Right ventricle myocardium inferior (tissue), 1 donor: ENCODE data around the gene ROBO2. TPM values are rescaled to one million over a fixed set of nuclear protein-coding genes. Genes with fewer than 3 reads are reported as not detected.
A peak's percentile ranks its signal among the peaks of the same experiment; 100 is the strongest.

ENCODE experiments used
- ATAC-seq: fragments of 200-7000 bp; cut with Tn5 transposase; one replicate; pipeline ENCODE4 v1.9.1; 2020; ENCODE audit warnings: mild to moderate bottlenecking, moderate library complexity
- DNase-seq: peaks from one replicate; pipeline ENCODE4 v3.0.0; 2021; ENCODE audit errors: missing footprints
- intact Hi-C: fragments of 100-400 bp; cut with DNase I; formaldehyde crosslinking; loops from one replicate; pipeline ENCODE4 v1.11.0; 2022
- total RNA-seq: library from RNA; stranded (reverse); fragmentation: NEBNext Ultra II Directional; extraction: Animal tissue kit (Norgen Biotek cat#: 25700); gene quantifications from one replicate; pipeline ENCODE4 v1.2.1, GENCODE V29; 2021
- donor health status: DM: no; HTN: yes; CAD: no; lungs with severe emphysema.

ROBO2 gene
- total RNA-seq, 1 donor from 2014 or later, result 0.14 TPM

- no peak for DNase-seq
- no peak for ATAC-seq
Observed at GRCh38 chr3:77234004-77234403, 194.1 kb downstream of the ROBO2 start.

GRCh38 chr3:77236118-77236517 is 196.2 kb downstream of the ROBO2 start:
- ATAC-seq (no peak), DNase-seq (no peak)
- intact Hi-C loops, result no loop called here

More at GRCh38 chr3:77234004-77234403, 194.1 kb downstream of the ROBO2 start:
- intact Hi-C loops, result no loop called here

GRCh38 chr3:77240072-77240650 is 200.3 kb downstream of the ROBO2 start:
- DNase-seq (no peak), ATAC-seq (no peak)
- intact Hi-C loops, result no loop called here

- DNase-seq, result no peak
- intact Hi-C loops, result no loop called here
Observed at GRCh38 chr3:77242371-77242770, 202.5 kb downstream of the ROBO2 start.

GRCh38 chr3:77244981-77245380 is 205.1 kb downstream of the ROBO2 start:
- ATAC-seq (no peak), DNase-seq (no peak)
- intact Hi-C loops, result no loop called here

More at GRCh38 chr3:77242371-77242770, 202.5 kb downstream of the ROBO2 start:
- no peak for ATAC-seq

- intact Hi-C loops, result no loop called here
- ATAC-seq (peak; percentile 57), DNase-seq (no peak)
Observed at GRCh38 chr3:77247061-77247460, 207.2 kb downstream of the ROBO2 start.

- intact Hi-C loops, result no loop called here
- DNase-seq (no peak), ATAC-seq (no peak)
Observed at GRCh38 chr3:77247817-77248216, 207.9 kb downstream of the ROBO2 start.

GRCh38 chr3:77248420-77248819 is 208.5 kb downstream of the ROBO2 start:
- intact Hi-C loops, result no loop called here
- ATAC-seq, result no peak
- DNase-seq, result no peak

- ATAC-seq, result no peak
- intact Hi-C loops, result loop anchor here (10.0 kb wide), 1 partner anchor 1394 kb away; no protein-coding TSS in a partner anchor
- DNase-seq, result no peak
Observed at GRCh38 chr3:77251136-77251535, 211.2 kb downstream of the ROBO2 start.

GRCh38 chr3:77254967-77255831 is 215.3 kb downstream of the ROBO2 start:
- intact Hi-C loops, result loop anchor here (2.0 to 10.0 kb wide), 2 partner anchors 216 to 1390 kb away; no protein-coding TSS in a partner anchor
- ATAC-seq (no peak), DNase-seq (no peak)

- intact Hi-C loops, result loop anchor here (10.0 kb wide), 1 partner anchor 1388 kb away; no protein-coding TSS in a partner anchor
- no peak for ATAC-seq
- DNase-seq, result no peak
Observed at GRCh38 chr3:77256584-77257503, 216.9 kb downstream of the ROBO2 start.

GRCh38 chr3:77259694-77260093 is 219.8 kb downstream of the ROBO2 start:
- intact Hi-C loops, result loop anchor here (10.0 kb wide), 1 partner anchor 1385 kb away; no protein-coding TSS in a partner anchor
- no peak for ATAC-seq

GRCh38 chr3:77262361-77262760 is 222.5 kb downstream of the ROBO2 start:
- no peak for DNase-seq
- intact Hi-C loops, result no loop called here
- ATAC-seq, result no peak

More at GRCh38 chr3:77259694-77260093, 219.8 kb downstream of the ROBO2 start:
- DNase-seq, result no peak

- intact Hi-C loops, result no loop called here
- DNase-seq, result no peak
- no peak for ATAC-seq
Observed at GRCh38 chr3:77267589-77267988, 227.7 kb downstream of the ROBO2 start.

GRCh38 chr3:77271306-77271705 is 231.4 kb downstream of the ROBO2 start:
- DNase-seq (no peak), ATAC-seq (no peak)
- intact Hi-C loops, result no loop called here

- no peak for DNase-seq
- intact Hi-C loops, result no loop called here
- ATAC-seq, result no peak
Observed at GRCh38 chr3:77271711-77272110, 231.8 kb downstream of the ROBO2 start.

GRCh38 chr3:77279276-77279675 is 239.4 kb downstream of the ROBO2 start:
- DNase-seq (no peak), ATAC-seq (no peak)
- intact Hi-C loops, result no loop called here

GRCh38 chr3:77281721-77282120 is 241.8 kb downstream of the ROBO2 start:
- DNase-seq (no peak), ATAC-seq (no peak)
- intact Hi-C loops, result no loop called here

GRCh38 chr3:77283108-77283507 is 243.2 kb downstream of the ROBO2 start:
- intact Hi-C loops, result no loop called here
- ATAC-seq, result no peak

More at GRCh38 chr3:77283108-77283507, 243.2 kb downstream of the ROBO2 start:
- DNase-seq, result no peak
